Stimulated activated CD8-positive, alpha-beta memory T cell treated with anti-CD3 and anti-CD28 coated beads, Interleukin-15, amount 100 ng/mL, for 48 hours (primary cell): ENCODE data around the gene B3GNT8.
"Not testable (repeated sequence)": the region's sequence is repeated elsewhere in the genome, so short reads cannot be mapped to it uniquely, and the experiment has no call there.

ENCODE experiments used
- DNase-seq, 2 donors: peaks; one replicate each; pipeline ENCODE4 v3.0.0-alpha.2; 2020; ENCODE audit warnings: low read depth in 2 of 2

Gene B3GNT8

DNA sequence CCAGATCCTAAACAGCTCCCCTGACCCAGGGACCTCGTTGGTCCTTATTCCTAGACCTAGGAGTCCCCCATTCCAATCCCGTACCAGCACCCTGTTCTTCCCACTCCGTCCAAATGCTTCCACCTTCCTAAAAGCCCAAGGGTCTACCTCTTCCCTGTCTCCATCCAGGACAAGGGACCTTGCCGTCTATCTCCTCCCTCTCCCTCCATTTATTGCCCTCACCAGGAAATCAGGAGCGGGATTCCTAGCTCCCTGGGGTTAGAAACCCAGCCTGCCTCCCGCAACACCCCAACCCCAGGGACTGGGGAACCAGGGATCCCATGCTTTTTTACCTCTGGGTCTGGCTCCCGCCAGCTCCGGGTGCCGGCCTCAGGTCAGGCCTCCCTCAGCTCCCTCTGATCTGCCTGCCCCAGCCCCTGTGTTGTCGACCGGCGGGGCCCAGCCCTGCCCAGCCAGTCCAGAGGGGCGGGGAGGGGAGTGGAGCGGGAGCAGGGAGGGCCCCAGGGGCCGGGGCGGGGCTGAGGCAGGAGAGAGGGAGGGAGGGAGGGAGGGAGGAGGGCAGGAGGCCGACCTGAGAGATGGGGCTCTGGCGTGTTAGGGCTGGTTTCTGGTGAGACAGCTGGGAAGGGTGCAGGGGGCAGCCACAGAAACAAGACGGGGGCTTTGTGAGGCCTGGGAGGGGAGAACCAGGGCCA is at the start of gene B3GNT8:
B3GNT8 (minus strand) TSS at position 423 of the 695 bp plus-strand sequence. CDS start 596 bp downstream, outside the sequence.
- peak; percentile 38 to 44 for DNase-seq

GRCh38 chr19:41476583-41476982 is 49.4 kb upstream of the B3GNT8 start:
- no peak for DNase-seq

GRCh38 chr19:41463257-41464256 is 36.4 kb upstream of the B3GNT8 start:
- DNase-seq: not testable (repeated sequence)

- no peak for DNase-seq
Observed at GRCh38 chr19:41462497-41462896, 35.3 kb upstream of the B3GNT8 start.

GRCh38 chr19:41457241-41457640 is 30.1 kb upstream of the B3GNT8 start:
- no peak for DNase-seq

- no peak for DNase-seq
Observed at GRCh38 chr19:41456342-41456918, 29.3 kb upstream of the B3GNT8 start.

- DNase-seq: no peak
Observed at GRCh38 chr19:41455936-41456335, 28.8 kb upstream of the B3GNT8 start.

DNA sequence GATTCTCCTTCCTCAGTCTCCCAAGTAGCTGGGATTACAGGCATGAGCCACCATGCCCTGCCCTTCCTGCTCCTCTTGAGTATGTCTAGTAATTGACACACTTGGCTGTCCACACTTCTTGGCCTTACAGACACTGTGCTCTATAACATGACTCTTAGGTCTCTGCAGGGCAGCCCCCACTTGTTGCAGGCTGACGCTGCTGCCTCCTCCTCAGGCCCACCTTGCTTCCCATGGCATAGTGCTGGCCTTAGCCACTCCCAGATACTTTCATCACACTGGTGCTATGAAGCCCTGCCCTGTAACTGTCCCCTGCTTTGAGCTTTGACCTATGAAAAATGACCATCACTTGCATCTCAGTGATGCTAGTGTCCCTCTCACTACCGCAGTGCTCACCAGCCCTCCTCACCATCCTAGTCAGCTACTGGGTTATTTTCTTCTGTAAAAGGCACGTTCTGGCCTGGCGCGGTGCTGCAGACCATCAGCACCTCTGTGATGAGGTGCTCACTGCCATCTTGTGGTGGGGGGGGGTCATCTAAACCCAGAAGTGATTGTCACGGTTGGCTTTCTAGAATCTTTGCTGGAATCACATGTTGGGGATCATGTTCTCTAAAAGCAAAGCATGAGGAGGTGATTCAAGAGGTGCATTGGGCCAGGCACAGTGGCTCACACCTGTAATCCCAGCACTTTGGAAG is 25.6 kb upstream of the B3GNT8 start:
- no peak for DNase-seq

DNA sequence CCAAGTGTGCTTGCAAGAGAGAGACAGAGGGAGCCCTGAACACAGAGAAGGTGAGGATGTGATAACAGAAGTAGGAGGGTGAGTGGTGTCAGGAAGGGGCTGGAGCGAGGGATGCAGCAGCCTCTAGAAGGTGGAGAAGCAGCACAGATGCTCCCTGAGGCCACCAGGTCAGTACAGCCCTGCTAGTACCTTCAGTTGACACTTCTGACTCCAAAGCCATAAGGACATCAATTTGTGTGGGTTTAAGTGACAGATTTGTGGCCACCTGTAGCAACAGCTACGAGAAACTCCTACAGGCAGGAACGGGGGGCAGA is 22.6 kb upstream of the B3GNT8 start:
- DNase-seq: no peak

DNA sequence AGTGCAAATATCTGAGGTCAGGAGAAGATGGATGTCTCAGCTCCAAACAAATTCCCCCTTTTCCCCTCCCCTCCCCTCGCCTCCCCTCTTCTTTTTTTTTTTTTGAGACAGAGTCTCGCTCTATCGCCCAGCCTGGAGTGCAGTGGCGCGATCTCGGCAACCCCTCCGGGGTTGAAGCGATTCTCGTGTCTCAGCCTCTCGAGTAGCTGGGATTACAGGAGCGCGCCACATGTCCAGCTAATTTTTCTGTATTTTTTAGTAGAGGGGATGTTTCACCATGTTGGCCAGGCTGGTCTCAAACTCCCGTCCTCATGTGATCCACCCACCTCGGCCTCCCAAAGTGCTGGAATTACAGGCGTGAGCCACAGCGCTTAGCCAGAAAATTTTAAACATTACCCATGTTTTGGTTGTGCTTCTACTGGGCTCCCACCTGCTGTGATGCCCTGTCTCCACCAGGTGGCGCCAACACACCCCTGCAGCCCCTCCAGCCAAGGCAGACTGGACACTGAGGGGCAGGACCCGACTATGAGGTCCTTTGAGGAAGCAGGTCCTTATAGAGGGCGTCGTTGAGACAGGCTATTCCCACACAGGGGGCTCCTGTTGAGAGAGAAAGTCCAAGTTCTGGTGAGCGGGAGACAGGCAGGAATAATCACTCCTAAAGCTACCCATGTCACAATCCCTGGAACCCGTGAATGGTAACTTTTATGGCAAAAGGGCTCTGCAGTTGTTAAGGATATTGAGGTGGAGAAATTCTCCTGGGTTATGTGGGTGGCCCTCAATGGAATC is 22.1 kb upstream of the B3GNT8 start:
- peak; percentile 51 to 55 for DNase-seq

DNA sequence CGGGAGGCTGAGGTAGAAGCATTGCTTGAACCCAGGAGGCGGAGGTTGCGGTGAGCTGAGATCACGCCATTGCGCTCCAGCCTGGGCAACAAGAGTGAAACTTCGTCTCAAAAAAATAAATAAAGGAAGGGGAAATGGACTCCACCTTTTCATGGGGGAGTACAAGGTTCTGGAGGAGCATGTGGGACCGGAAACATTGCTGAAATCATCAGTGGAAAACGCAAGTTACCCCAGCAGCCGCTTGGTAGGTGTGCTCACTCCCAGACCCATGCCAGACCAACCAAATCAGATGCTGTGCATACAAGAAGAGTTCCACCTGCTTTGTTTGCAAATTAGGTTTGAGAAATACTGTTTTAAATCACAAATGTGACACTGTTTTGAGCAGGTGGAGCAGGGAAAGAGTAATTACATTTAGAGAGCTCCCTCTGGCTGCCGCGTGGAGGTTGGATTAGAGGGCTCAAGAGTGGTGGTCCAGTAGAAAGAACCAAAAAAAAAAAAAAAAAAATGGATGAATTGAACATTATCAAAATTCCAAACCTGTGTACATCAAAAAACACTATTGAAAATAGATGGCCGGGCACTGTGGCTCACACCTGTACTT is 20.7 kb upstream of the B3GNT8 start:
- no peak for DNase-seq

- no peak for DNase-seq
Observed at GRCh38 chr19:41445575-41445974, 18.4 kb upstream of the B3GNT8 start.

DNA sequence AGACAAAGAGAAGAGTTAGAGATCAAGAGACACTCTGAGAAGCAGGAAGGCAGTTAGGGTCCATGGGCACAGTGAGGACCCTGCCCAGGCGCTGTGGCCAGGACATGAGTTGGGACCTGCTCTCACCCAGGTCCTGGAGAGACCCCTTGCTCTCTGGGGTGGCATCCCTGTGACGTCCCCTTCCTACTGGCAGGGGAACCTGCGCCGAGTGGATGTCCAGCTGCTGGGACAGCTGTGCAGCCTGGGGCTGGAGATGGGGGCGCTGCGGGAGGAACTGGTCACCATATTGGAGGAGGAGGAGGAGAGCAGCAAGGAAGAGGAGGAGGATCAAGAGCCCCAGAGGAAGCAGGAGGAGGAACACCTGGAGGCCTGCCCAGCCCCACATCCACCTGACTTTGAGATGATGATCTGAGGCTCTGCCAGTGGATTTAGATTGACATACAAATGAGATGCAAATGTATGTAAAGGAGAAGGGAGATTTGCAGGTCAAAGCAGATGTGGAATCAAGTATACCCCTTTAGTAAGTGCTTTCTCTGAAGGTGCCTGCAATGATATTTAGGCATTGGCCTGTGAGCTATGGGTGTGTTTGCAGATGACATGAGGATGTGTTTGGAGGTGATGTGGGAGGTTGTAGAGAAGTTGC is 16.8 kb upstream of the B3GNT8 start:
- DNase-seq: no peak

DNA sequence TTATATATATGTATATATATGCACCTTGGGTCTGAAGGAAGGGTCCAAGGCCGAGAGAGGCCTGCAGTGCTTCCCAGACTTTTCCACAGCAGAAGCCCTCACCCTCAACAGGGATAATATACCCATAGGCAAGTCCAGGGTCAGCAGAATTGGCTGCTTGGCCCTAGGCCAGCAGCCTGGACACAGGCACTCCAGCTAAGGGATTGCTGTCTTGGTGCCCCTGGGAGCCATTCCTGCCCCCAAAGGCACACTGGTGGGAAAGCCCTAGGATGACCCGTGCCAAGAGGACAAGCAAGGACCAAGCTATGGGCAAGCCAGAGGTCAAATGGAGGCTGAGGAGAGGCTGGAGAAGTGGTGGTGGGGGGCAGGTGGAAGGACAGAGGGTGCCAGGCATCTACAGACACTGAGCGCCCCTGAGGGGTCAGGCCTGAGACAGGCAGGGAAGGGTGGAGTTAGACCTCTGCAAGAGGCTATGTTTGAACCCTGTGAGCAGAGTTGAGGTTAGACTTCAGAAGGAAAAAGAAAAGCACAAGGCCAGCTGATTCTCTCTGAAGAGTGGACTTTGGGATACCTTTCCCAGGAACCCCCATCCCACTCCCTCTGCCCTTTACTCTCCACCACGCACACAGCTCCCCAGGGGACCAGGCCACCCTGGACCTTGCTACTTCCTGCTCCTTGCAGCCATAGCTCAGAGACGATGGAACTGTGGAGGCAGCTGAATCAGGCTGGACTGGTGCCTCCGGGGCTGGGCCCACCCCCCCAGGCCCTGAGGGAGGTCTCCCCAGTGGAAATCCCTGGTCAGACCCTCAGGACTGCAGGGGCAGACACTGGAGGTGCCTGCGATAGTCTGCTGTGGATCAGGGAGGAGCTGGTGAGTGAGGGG is 15.5 kb upstream of the B3GNT8 start, which contains the start of gene ERICH4:
ERICH4 (plus strand) TSS at position 684 of the 883 bp plus-strand sequence; CDS start at position 698, 14 bp downstream.
- no peak for DNase-seq

GRCh38 chr19:41441321-41441945 is 14.3 kb upstream of the B3GNT8 start:
- DNase-seq: no peak

DNA sequence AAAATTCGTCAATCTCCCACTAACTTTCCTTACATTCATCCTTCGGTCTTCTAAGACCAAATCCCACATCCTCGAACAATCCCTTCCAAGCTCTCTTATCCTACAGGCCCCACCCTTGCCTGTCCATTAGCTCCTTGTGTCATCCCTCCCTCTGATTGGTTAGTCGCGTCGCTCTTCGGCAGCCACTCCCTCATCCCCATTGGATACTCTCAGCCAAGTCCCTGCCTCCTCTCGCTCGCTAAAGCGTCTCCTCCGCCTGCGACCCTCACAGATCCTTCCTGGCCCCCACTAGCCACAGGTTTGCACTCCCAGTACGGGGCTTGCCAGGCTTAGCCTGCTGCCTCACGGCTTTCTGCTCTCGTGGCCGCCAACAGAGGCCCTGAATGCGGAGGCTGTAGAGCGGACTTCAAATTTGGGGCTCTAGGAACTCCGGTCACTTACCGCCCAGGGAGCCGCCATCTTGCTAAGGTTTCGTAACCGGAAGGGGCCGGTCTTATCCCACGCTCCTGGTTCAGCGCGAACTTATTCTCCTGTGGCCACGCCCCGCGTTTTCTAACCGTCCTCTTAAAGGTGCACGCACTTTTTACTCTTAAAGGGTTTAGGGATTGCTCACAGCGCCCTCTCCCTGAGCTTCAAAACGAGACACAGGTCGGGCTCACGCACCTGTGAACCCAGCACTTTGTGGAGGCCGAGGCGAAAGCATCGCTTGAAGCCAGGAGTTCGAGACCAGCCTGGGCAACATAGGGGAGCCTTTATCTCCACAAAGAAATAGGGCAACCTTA is 12.5 kb upstream of the B3GNT8 start, which contains the start of gene DMAC2:
DMAC2 (minus strand) TSS at position 472 of the 782 bp plus-strand sequence; CDS start at position 459, 13 bp downstream.
- peak; percentile 91 for DNase-seq

DNA sequence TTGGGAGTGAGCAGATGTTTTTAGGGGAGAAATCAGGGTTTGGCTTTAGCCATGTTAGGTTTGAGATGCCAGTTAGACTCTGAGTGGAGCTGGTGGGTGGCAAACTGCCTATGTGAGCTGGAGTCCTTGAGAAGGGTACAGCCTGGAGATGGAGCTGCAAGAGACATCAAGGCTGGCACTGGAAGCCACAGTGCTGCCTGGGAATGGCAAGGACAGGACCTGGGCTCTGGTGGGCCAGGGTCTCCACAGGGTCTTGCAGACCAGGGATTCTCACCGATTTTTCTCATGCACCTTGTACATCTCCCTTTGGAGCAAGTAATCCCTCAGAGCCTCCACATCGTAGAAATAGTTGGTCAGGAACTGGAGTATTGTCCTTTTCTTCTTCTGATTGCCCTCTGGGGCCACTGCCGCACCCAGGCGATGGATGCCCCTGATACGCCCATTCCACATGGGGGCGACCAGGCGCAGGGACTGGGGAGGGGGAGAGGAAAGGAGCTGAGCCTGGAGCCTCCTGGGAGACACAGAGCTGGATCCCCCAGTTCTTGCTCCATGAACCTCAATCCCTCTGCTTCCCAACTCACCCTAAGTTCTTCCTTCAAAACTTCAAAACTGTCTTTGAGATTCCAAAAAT is 10.9 kb upstream of the B3GNT8 start:
- no peak for DNase-seq
